Stimulated activated CD4-positive, alpha-beta T cell treated with anti-CD3 and anti-CD28 coated beads, TNF-alpha, amount 100 ng/mL, for 4 hours (primary cell): Measurements from ENCODE around the gene TGFBRAP1.

Experiments used
- DNase-seq, 3 experiments: peaks; one replicate each; pipeline ENCODE4 v3.0.0-alpha.2; 2020; ENCODE audit warnings: low read depth in 3 of 3

TGFBRAP1 gene

GRCh38 chr2:105315314-105315713 lies 14.2 kb downstream of the TGFBRAP1 start:
- no peak for DNase-seq

GRCh38 chr2:105313877-105314276 lies 15.7 kb downstream of the TGFBRAP1 start:
- no peak for DNase-seq

- no peak for DNase-seq
Measured at GRCh38 chr2:105309147-105309545, 20.4 kb downstream of the TGFBRAP1 start.

GRCh38 chr2:105308382-105309146 lies 21.0 kb downstream of the TGFBRAP1 start:
- no peak for DNase-seq

GRCh38 chr2:105307962-105308361 lies 21.6 kb downstream of the TGFBRAP1 start:
- DNase-seq = no peak

- DNase-seq = no peak
Measured at GRCh38 chr2:105307550-105307949, 22.0 kb downstream of the TGFBRAP1 start.

- DNase-seq = no peak
Measured at GRCh38 chr2:105307146-105307545, 22.4 kb downstream of the TGFBRAP1 start.

GRCh38 chr2:105301646-105302045 lies 27.9 kb downstream of the TGFBRAP1 start:
- no peak for DNase-seq

- DNase-seq = no peak
Measured at GRCh38 chr2:105299290-105299689, 30.2 kb downstream of the TGFBRAP1 start.

GRCh38 chr2:105298017-105298416 lies 31.5 kb downstream of the TGFBRAP1 start:
- no peak for DNase-seq

GRCh38 chr2:105297216-105297615 lies 32.3 kb downstream of the TGFBRAP1 start:
- DNase-seq = no peak

- DNase-seq = no peak
Measured at GRCh38 chr2:105296017-105296611, 33.4 kb downstream of the TGFBRAP1 start.

GRCh38 chr2:105294844-105295481 lies 34.6 kb downstream of the TGFBRAP1 start:
- no peak for DNase-seq

GRCh38 chr2:105294046-105294445 lies 35.5 kb downstream of the TGFBRAP1 start:
- DNase-seq = no peak

- no peak for DNase-seq
Measured at GRCh38 chr2:105291981-105292380, 37.6 kb downstream of the TGFBRAP1 start.

GRCh38 chr2:105290981-105291660 lies 38.4 kb downstream of the TGFBRAP1 start:
- DNase-seq = no peak

GRCh38 chr2:105288133-105288532 lies 41.4 kb downstream of the TGFBRAP1 start:
- DNase-seq = no peak

- no peak for DNase-seq
Measured at GRCh38 chr2:105287692-105288091, 41.8 kb downstream of the TGFBRAP1 start.

- DNase-seq = no peak
Measured at GRCh38 chr2:105283532-105283931, 46.0 kb downstream of the TGFBRAP1 start.

- DNase-seq = no peak
Measured at GRCh38 chr2:105280281-105280680, 49.3 kb downstream of the TGFBRAP1 start.

GRCh38 chr2:105279126-105279525 lies 50.4 kb downstream of the TGFBRAP1 start:
- DNase-seq = no peak

GRCh38 chr2:105278654-105279053 lies 50.9 kb downstream of the TGFBRAP1 start:
- no peak for DNase-seq
